Calu3 (cell line): ENCODE results near the gene RAB29. TPM values are rescaled to one million over a fixed set of nuclear protein-coding genes. Genes with fewer than 3 reads are reported as not detected.

Source experiments
- BruUV-seq: library from RNA; stranded (reverse); fragments of 400-500 nt; replicated peaks from 2 replicates; lab custom pipeline; 2021; lab: Mats Ljungman, UMichigan
- CTCF ChIA-PET: fragments of 300-600 bp; sonication (Branson Sonifier 250); formaldehyde crosslinking; loops from one replicate; lab custom pipeline; 2022; ENCODE audit warnings: antibody characterized with exemption; lab: Charles Lee
- DNase-seq: peaks from one replicate; pipeline ENCODE4 v3.0.0; 2022
- H3K27ac Mint-ChIP-seq: one replicate; pipeline ENCODE4 v1.8.0; 2022; ENCODE audit warnings: mixed read lengths; ENCODE audit not compliant: unreplicated experiment
- H3K27me3 Mint-ChIP-seq: one replicate; pipeline ENCODE4 v1.8.0; 2022; ENCODE audit warnings: mixed read lengths; ENCODE audit not compliant: unreplicated experiment
- H3K36me3 Mint-ChIP-seq: one replicate; pipeline ENCODE4 v1.8.0; 2022; ENCODE audit warnings: mild to moderate bottlenecking, moderate library complexity, mixed read lengths; ENCODE audit not compliant: insufficient read depth, unreplicated experiment
- H3K4me1 Mint-ChIP-seq: one replicate; pipeline ENCODE4 v1.8.0; 2022; ENCODE audit warnings: mild to moderate bottlenecking, low read depth, mixed read lengths; ENCODE audit not compliant: unreplicated experiment
- H3K4me3 Mint-ChIP-seq: one replicate; pipeline ENCODE4 v1.8.0; 2022; ENCODE audit warnings: mild to moderate bottlenecking, low read depth, moderate library complexity, mixed read lengths; ENCODE audit not compliant: unreplicated experiment
- H3K9me3 Mint-ChIP-seq: one replicate; pipeline ENCODE4 v1.8.0; 2022; ENCODE audit warnings: low read depth, mixed read lengths; ENCODE audit not compliant: unreplicated experiment
- CTCF ChIP-seq: fragments of 200-600 bp; IDR thresholded peaks from one replicate; pipeline ENCODE4 v1.8.0; 2022; ENCODE audit warnings: antibody characterized with exemption; ENCODE audit not compliant: unreplicated experiment
- intact Hi-C: fragments of 100-400 bp; cut with micrococcal nuclease; formaldehyde crosslinking; loops from one replicate; pipeline ENCODE4 v1.10.0; 2022; ENCODE audit not compliant: unreplicated experiment
- total RNA-seq: library from RNA; stranded (reverse); gene quantifications from 2 replicates; pipeline ENCODE4 v1.2.3, GENCODE V29; 2022

The RAB29 gene
- total RNA-seq, 1 experiment from 2014 or later, result 27.1 TPM

DNA sequence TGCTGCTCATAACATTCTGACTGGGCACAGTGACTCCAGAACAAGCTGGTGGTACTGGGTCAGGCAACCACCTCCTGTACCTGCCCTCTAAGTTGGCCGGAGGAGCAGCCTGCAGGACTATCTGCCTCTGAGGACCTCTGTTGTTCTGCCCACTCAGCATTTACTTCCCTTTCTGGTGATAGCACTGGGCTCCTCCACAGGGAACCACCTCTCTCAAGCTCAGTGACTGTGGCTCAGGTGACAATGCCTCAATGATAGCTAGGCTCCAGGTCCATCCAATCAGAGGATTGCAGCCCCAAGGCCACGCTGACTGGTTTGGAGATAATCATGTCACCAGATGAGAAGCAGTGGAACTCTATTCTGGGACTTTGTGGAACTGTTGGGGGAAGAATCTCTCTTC, 21.9 kb upstream of the RAB29 start:
- no peak overlapping the region for H3K27ac Mint-ChIP-seq
- no peak overlapping the region for H3K4me3 Mint-ChIP-seq
- no peak for DNase-seq
- H3K27me3 Mint-ChIP-seq, result no peaks in the 10 kb centered on the region
- intact Hi-C loops, result loop anchor here (10.0 kb wide), 2 partner anchors 58 to 308 kb away; partner anchors contain the start of gene PM20D1
- peaks cover 4% of the 10 kb centered on the region for H3K36me3 Mint-ChIP-seq
- CTCF ChIA-PET, result no interaction called here
- H3K9me3 Mint-ChIP-seq, result no peaks in the 10 kb centered on the region
- TF ChIP-seq CTCF, result no peak
- BruUV-seq, result no TSS peak
- H3K4me1 Mint-ChIP-seq, result no peaks in the 10 kb centered on the region

DNA sequence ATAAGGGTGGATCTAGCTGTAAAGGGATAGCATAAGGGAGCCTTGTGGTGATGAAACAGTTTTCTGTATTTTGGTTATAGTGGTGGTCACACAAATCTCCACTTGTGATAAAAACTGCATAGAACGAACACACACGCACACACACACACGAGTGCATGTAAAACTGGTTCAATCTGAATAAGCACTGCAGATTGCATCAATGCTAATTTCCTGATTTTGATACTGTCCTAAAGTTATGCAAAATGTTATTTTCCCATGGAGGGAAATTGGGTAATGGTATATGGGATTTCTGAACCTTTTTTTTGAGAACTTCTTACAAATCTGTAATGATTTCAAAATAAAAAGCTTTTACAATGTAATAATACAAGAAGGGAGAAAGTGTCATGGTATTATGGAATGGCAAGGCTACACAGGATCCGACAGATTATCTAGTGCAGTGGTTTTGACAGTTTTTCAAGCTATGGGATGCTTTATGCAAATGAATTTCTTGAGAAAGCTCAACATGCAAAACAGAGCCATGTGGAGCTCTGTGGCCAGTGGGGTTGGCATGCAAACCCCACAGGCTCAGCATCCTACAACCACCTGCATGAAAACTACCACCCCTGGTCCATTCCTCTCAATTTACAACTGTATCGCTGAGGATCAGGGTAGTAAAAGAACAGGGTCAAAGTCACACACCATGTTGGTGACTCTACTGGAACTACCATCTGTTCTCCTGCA, 18.9 kb upstream of the RAB29 start:
- Mint-ChIP-seq H3K27me3 (no peaks in the 10 kb centered on the region), H3K27ac (no peak overlapping the region), H3K4me1 (no peaks in the 10 kb centered on the region), H3K9me3 (no peaks in the 10 kb centered on the region), H3K36me3 (peaks cover 4% of the 10 kb centered on the region), H3K4me3 (no peak overlapping the region)
- TF ChIP-seq CTCF, result no peak
- no peak for DNase-seq
- intact Hi-C loops, result loop anchor here (10.0 kb wide), 2 partner anchors 61 to 311 kb away; partner anchors contain the start of gene PM20D1
- CTCF ChIA-PET, result interaction anchor here (1.2 to 2.3 kb wide), 2 partner anchors 114 to 183 kb away, joined by 3 to 10 read pairs; no protein-coding TSS in a partner anchor
- BruUV-seq, result no TSS peak

DNA sequence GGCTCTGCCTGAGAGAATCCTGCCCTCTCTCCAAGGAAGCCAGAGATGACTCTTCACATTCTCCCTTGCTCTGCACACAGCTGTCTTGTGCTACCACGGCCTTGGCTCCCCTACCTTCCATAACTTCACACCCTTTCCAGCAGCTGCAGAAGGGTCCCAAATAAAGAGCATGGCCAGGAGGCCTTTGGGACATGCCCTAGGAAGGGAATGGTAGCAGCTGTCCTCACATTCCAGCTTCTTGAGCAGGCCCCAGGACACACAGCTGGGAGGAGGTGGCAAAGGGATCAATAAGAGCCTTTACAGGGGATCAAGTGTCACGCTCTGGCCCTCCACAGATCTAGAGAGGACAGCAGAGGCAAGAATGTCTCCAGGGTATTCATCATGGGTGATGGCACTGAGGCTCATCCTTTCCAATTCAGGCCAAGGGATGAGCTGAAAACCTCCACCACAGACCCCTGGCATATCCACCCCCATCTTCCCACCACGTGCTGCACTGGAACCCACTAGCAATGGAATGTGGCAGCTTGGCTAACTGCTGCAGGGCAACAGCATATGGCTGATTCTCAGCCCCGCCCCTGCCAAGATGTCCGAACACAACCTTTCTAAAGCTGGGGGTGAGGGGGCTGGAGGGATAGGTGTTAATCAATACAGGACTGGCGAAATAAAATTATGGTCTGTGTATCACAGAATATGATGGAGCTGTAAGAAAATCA, 17.8 kb upstream of the RAB29 start:
- intact Hi-C loops, result loop anchor here (10.0 kb wide), 2 partner anchors 62 to 312 kb away; partner anchors contain the start of gene PM20D1
- DNase-seq, result no peak
- no peak overlapping the region for H3K27ac Mint-ChIP-seq
- CTCF ChIA-PET, result interaction anchor here (0.7 to 2.3 kb wide), 6 partner anchors 18 to 184 kb away, joined by 4 to 10 read pairs (median 4); partner anchors contain the start of gene RAB29
- H3K4me3 Mint-ChIP-seq, result no peak overlapping the region
- no peak for TF ChIP-seq CTCF
- BruUV-seq, result no TSS peak
- H3K9me3 Mint-ChIP-seq, result no peaks in the 10 kb centered on the region
- no peaks in the 10 kb centered on the region for H3K4me1 Mint-ChIP-seq
- peaks cover 4% of the 10 kb centered on the region for H3K36me3 Mint-ChIP-seq
- no peaks in the 10 kb centered on the region for H3K27me3 Mint-ChIP-seq

DNA sequence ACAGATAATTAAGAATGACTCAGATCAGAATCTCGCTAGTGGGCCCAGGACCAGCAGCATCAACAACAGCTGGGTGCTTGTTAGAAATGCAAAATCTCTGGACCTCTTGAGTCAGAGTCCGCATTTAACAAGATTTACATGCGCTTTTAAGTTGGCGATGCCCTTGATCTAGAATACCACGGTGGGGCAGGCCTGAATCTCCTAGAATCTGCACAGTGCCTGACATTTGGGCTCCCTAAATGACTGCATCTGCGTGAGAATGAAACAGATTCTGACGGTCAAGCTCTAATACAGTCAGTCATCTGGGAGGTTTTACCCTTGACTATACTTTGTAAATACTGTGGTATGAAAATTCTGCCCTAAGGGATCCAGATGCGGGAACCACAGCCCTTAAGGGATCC, 17.2 kb upstream of the RAB29 start:
- CTCF ChIA-PET, result interaction anchor here (0.5 to 2.3 kb wide), 13 partner anchors 17 to 193 kb away, joined by 3 to 47 read pairs (median 5); partner anchors contain the start of genes PM20D1 and RAB29
- intact Hi-C loops, result loop anchor here (10.0 kb wide), 2 partner anchors 62 to 312 kb away; partner anchors contain the start of gene PM20D1
- H3K27me3 Mint-ChIP-seq, result no peaks in the 10 kb centered on the region
- no peaks in the 10 kb centered on the region for H3K4me1 Mint-ChIP-seq
- peaks cover 4% of the 10 kb centered on the region for H3K36me3 Mint-ChIP-seq
- no peak for TF ChIP-seq CTCF
- BruUV-seq, result no TSS peak
- no peak for DNase-seq
- H3K4me3 Mint-ChIP-seq, result no peak overlapping the region
- H3K9me3 Mint-ChIP-seq, result no peaks in the 10 kb centered on the region
- H3K27ac Mint-ChIP-seq, result no peak overlapping the region
